Vagina (tissue), 2 donors: ENCODE data around the gene MKRN2OS.

Experiments
- POLR2A ChIP-seq, 2 donors: fragments of 450-650 bp; IDR thresholded peaks; one replicate each; pipeline ENCODE4 v1.6.1; 2017; ENCODE audit warnings: antibody characterized with exemption in 2 of 2, mild to moderate bottlenecking in 2 of 2, moderate library complexity in 2 of 2
- TF ChIP-seq, protein P1 (sequence below), 3 experiments: fragments of 450-650 bp in 2 of 3; fragments of 200-600 bp in 1 of 3; sonication (generic) in 1 of 3; IDR thresholded peaks; one replicate each; pipeline ENCODE4 v1.5.1; 2017 to 2019; ENCODE audit warnings: antibody characterized with exemption in 3 of 3, mild to moderate bottlenecking in 2 of 3, moderate library complexity in 2 of 3

DNA sequence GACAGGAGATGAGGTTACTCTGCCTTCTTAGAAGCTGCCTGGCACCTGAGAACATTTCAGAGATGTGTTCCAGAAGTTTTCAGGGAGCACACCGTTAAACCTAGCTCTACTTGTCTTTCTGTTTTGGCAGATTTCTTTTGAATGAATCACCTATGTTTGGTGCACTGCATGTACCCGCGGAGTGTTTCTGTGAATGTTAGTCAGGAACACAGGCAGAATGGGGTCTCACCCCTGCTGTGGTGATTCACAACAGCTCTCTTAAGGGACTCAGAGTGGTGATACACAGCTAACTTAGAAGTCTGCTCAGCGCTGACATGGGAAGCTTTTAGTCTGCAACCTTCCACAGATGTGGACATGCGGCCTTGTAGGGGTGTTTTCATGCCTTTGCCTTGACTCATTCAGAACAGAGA, 37.0 kb downstream of the MKRN2OS start:
- TF ChIP-seq, protein P1, sequence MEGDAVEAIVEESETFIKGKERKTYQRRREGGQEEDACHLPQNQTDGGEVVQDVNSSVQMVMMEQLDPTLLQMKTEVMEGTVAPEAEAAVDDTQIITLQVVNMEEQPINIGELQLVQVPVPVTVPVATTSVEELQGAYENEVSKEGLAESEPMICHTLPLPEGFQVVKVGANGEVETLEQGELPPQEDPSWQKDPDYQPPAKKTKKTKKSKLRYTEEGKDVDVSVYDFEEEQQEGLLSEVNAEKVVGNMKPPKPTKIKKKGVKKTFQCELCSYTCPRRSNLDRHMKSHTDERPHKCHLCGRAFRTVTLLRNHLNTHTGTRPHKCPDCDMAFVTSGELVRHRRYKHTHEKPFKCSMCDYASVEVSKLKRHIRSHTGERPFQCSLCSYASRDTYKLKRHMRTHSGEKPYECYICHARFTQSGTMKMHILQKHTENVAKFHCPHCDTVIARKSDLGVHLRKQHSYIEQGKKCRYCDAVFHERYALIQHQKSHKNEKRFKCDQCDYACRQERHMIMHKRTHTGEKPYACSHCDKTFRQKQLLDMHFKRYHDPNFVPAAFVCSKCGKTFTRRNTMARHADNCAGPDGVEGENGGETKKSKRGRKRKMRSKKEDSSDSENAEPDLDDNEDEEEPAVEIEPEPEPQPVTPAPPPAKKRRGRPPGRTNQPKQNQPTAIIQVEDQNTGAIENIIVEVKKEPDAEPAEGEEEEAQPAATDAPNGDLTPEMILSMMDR (IDR thresholded peaks at IDR 0.05): no peak
- no peak for TF ChIP-seq POLR2A (IDR thresholded peaks at IDR 0.05)
